H1 (cell line): ENCODE measurements around the gene DIP2C. TPM values are rescaled to one million over a fixed set of nuclear protein-coding genes. Genes with fewer than 3 reads are reported as not detected.

ENCODE experiments used
- CBX5 ChIP-seq: fragments of 300-800, 300-1000 bp; sonication (generic); IDR thresholded peaks from 2 replicates; pipeline ENCODE4 v1.7.1; 2016; ENCODE audit warnings: antibody characterized with exemption, low read length, low read depth
- SIRT6 ChIP-seq: IDR thresholded peaks from one replicate; pipeline ENCODE4 v1.7.1; 2012; ENCODE audit warnings: low read length, inconsistent platforms
- TBP ChIP-seq: IDR thresholded peaks from 2 replicates; pipeline ENCODE4 v1.6.1; 2011; ENCODE audit warnings: low read depth, low read length, improper control_type of control experiment
- polyA plus RNA-seq, 7 experiments: library from polyadenylated mRNA; depleted of rRNA in 3 of 7; stranded (reverse) in 5 of 7; unstranded in 2 of 7; fragments of >200 nt in 5 of 7; fragments of 200-250 nt in 2 of 7; gene quantifications; 1 replicate in 5 of 7; 2 replicates in 1 of 7; 4 replicates in 1 of 7; pipeline versions ENCODE4 v1.2.1 to v1.2.3, GENCODE V29; 2011 to 2013; ENCODE audit warnings: missing spikeins in 2 of 7, mixed read lengths in 2 of 7
- total RNA-seq: library from RNA; stranded (reverse); fragmentation: NEBNext Ultra II Directional; extraction: Animal tissue kit (Norgen Biotek cat#: 25700); gene quantifications from 2 replicates; pipeline ENCODE4 v1.2.1, GENCODE V29; 2021

DIP2C gene
- total and polyA plus RNA-seq, 2 of the 8 experiments (the other 6 are each of a cell fraction or from before 2014, with no cell fraction given): 3.8 to 9.3 TPM

- TF ChIP-seq TBP: no peak
- TF ChIP-seq SIRT6: no peak
- TF ChIP-seq CBX5: no peak
Observed at GRCh38 chr10:260819-261429, 428.5 kb downstream of the DIP2C start (continued).
